Gastrocnemius medialis (tissue), 4 donors: ENCODE data around the gene INCA1. TPM values are rescaled to one million over a fixed set of nuclear protein-coding genes. Genes with fewer than 3 reads are reported as not detected.

Experiments used
- ATAC-seq, 2 donors: fragments of 150-250 bp; one replicate each; pipeline ENCODE4 v1.9.1; 2016
- DNase-seq, 2 donors: peaks; one replicate each; pipeline ENCODE4 v3.0.0-alpha.2; 2019
- H3K27ac ChIP-seq, 4 donors: fragments of 200-600 bp; sonication (generic); 1 replicate in 1 of 4; 2 replicates in 3 of 4; pipeline ENCODE4 v1.5.1; 2016 to 2018; ENCODE audit warnings: mild to moderate bottlenecking in 2 of 4, moderate library complexity in 1 of 4
- H3K27me3 ChIP-seq, 3 donors: fragments of 200-600 bp; sonication (generic) in 2 of 3; 1 replicate in 1 of 3; 2 replicates in 2 of 3; pipeline versions ENCODE4 v1.5.1 to v1.6.0; 2016 to 2019; ENCODE audit warnings: mild to moderate bottlenecking in 1 of 3, moderate library complexity in 1 of 3
- H3K36me3 ChIP-seq, 2 donors: fragments of 200-600 bp; sonication (generic) in 1 of 2; one replicate each; pipeline ENCODE4 v1.5.1; 2017 to 2018
- H3K4me1 ChIP-seq, 2 donors: fragments of 200-600 bp; sonication (generic) in 1 of 2; one replicate each; pipeline ENCODE4 v1.5.1; 2016 to 2017; ENCODE audit warnings: mild to moderate bottlenecking in 2 of 2
- H3K4me3 ChIP-seq, 4 donors: fragments of 200-600 bp; sonication (generic) in 3 of 4; 1 replicate in 1 of 4; 2 replicates in 3 of 4; pipeline ENCODE4 v1.5.1; 2016 to 2019; ENCODE audit warnings: mild to moderate bottlenecking in 2 of 4
- H3K9me3 ChIP-seq, 3 donors: fragments of 200-600 bp; sonication (generic) in 2 of 3; 1 replicate in 1 of 3; 2 replicates in 2 of 3; pipeline ENCODE4 v1.5.1; 2016 to 2019
- CTCF ChIP-seq, 5 experiments: fragments of 450-650 bp in 3 of 5; fragments of 200-600 bp in 2 of 5; sonication (generic) in 2 of 5; IDR thresholded peaks in 4 of 5; conservative IDR thresholded peaks in 1 of 5; 1 replicate in 4 of 5; 2 replicates in 1 of 5; pipeline ENCODE4 v1.5.1; 2016 to 2019; ENCODE audit warnings: antibody characterized with exemption in 5 of 5, mild to moderate bottlenecking in 3 of 5, moderate library complexity in 3 of 5
- POLR2A ChIP-seq, 2 donors: fragments of 450-650 bp; IDR thresholded peaks; one replicate each; pipeline ENCODE4 v1.6.1; 2017; ENCODE audit warnings: antibody characterized with exemption in 2 of 2, mild to moderate bottlenecking in 2 of 2, moderate library complexity in 2 of 2
- in situ Hi-C, 4 donors: fragments of 200-750 bp; cut with MboI; loops; one replicate each; pipeline versions ENCODE4 v1.15.0 to v1.8.0; 2017; ENCODE audit warnings: low sequenced_read_pairs in 4 of 4
- intact Hi-C: fragments of 100-400 bp; cut with DNase I; formaldehyde crosslinking; loops from one replicate; pipeline ENCODE4 v1.15.1; 2023; ENCODE audit warnings: low total_unique reads
- total RNA-seq, 4 donors: library from RNA; depleted of rRNA; stranded (reverse); fragments of >200 nt; gene quantifications; one replicate each; pipeline versions ENCODE4 v1.1.0 to v1.2.3, GENCODE V29; 2016

Gene INCA1
- total RNA-seq, 4 donors from 2014 or later, result 1.9 to 5.7 (median 4.3) TPM

GRCh38 chr17:4972322-4972721, 25.0 kb downstream of the INCA1 start:
- in situ Hi-C loops (no loop called here), intact Hi-C loops (no loop called here)
- Histone ChIP-seq H3K27ac (peak overlapping the region; percentile 88 to 95 (median 94)), H3K36me3 (peaks cover 0 to 50% of the 10 kb centered on the region in 2 donors), H3K4me1 (peaks cover 41 to 55% of the 10 kb centered on the region in 2 donors), H3K4me3 (no peak overlapping the region), H3K27me3 (no peaks in the 10 kb centered on the region), H3K9me3 (no peaks in the 10 kb centered on the region)
- DNase-seq (peak in 1 of 2 donors; percentile 22), ATAC-seq (no peak)
- TF ChIP-seq POLR2A (IDR thresholded peaks at IDR 0.05), result no peak
- no peak for TF ChIP-seq CTCF (IDR thresholded peaks at IDR 0.05 in 4 of 5, conservative IDR thresholded peaks at IDR 0.05 in 1 of 5)

GRCh38 chr17:4971826-4972225, 25.5 kb downstream of the INCA1 start:
- no peaks in the 10 kb centered on the region for H3K27me3 ChIP-seq
- H3K36me3 ChIP-seq, result peaks cover 0 to 45% of the 10 kb centered on the region in 2 donors
- DNase-seq (peak in 1 of 2 donors; percentile 18), ATAC-seq (no peak)
- H3K9me3 ChIP-seq, result no peaks in the 10 kb centered on the region
- H3K27ac ChIP-seq, result peak overlapping the region; percentile 88 to 95 (median 94)
- no peak overlapping the region for H3K4me3 ChIP-seq
- TF ChIP-seq POLR2A (IDR thresholded peaks at IDR 0.05) (no peak), CTCF (IDR thresholded peaks at IDR 0.05 in 4 of 5, conservative IDR thresholded peaks at IDR 0.05 in 1 of 5) (no peak)
- intact Hi-C loops (no loop called here), in situ Hi-C loops (no loop called here)
- peaks cover 41 to 55% of the 10 kb centered on the region in 2 donors for H3K4me1 ChIP-seq

DNA sequence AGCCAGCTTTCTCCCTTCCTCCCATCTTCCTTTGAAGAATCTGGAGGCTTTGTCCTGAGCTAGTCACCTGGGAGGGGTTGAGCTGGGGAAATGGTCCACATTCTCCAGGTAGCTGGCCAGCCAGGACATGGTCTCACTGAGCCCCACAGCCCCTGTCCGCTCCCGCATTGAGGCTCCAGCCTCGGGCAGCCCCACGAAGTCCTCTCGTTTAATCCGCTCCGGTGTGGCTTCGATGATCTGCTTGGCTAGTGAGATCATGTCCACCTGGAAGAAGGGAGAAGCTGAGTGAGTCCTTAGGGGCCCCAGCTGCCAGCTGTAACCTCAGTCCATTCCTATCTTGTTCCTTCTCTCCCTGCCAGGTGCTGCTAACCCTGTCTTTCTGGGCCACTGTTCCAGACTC, 27.0 kb downstream of the INCA1 start:
- peaks cover 55 to 65% of the 10 kb centered on the region in 2 donors for H3K4me1 ChIP-seq

GRCh38 chr17:4969551-4970173, 27.7 kb downstream of the INCA1 start:
- intact Hi-C loops, result no loop called here
- Histone ChIP-seq H3K9me3 (no peaks in the 10 kb centered on the region), H3K27ac (peak overlapping the region; percentile 88 to 94 (median 92)), H3K4me3 (no peak overlapping the region), H3K27me3 (no peaks in the 10 kb centered on the region), H3K36me3 (peaks cover 0 to 36% of the 10 kb centered on the region in 2 donors), H3K4me1 (peaks cover 53 to 59% of the 10 kb centered on the region in 2 donors)
- DNase-seq (peak in 1 of 2 donors; percentile 28), ATAC-seq (no peak)
- TF ChIP-seq POLR2A (IDR thresholded peaks at IDR 0.05), result no peak
- no peak for TF ChIP-seq CTCF (IDR thresholded peaks at IDR 0.05 in 4 of 5, conservative IDR thresholded peaks at IDR 0.05 in 1 of 5)
- in situ Hi-C loops, result no loop called here

More for the DNA sequence above, 27.0 kb downstream of the INCA1 start:
- TF ChIP-seq CTCF (IDR thresholded peaks at IDR 0.05 in 4 of 5, conservative IDR thresholded peaks at IDR 0.05 in 1 of 5) (no peak), POLR2A (IDR thresholded peaks at IDR 0.05) (no peak)
- intact Hi-C loops, result no loop called here
- peaks cover 0 to 36% of the 10 kb centered on the region in 2 donors for H3K36me3 ChIP-seq
- DNase-seq, result no peak
- peak overlapping the region; percentile 88 to 94 (median 92) for H3K27ac ChIP-seq
- no peak overlapping the region for H3K4me3 ChIP-seq
- H3K27me3 ChIP-seq, result no peaks in the 10 kb centered on the region
- ATAC-seq, result no peak
- no peaks in the 10 kb centered on the region for H3K9me3 ChIP-seq
- in situ Hi-C loops, result no loop called here
